ENCODE measurements around the gene ECE1.

DNA sequence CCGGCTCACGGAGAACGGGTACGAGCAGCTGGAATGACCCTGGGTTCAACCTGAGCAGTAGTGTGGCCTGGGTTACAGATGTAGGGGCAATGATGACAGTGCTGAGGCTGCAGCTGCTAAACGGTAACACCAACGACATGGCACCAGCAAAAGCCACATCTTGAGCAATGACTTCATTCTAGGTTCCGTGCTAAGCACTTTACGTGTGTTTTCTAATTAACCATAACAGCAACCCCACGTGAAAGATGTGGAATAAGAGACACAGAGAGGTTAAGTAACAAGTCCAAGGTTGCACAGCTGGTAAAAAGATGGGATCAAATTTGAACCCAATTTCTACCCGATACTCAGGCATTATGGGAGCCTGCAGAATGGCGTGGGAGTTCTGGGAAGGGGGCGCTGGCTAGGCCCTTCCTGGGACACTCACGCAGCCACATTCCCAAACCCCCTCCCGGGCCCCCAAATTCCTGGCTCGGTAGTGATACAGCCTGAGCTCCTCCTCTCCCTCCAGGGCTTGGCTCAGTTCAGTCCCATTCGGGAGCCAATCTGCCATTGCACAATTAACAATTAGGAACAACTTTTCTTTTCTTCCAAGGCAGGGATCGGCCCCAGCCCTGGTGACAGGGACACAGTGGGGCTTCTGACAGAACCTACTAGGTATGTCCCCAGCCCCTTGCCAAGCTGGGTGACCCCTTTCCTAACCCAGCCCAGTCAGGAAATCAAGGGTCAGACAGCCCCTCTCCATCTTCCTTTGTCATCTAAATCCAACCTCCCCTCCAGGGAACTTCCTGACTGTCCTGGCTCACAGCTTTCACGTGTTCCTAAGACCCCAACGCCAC lies 23.8 kb upstream of the ECE1 start:
- TF ChIP-seq CTCF (IDR thresholded peaks at IDR 0.05) (no peak), POLR2A (IDR thresholded peaks at IDR 0.05) (no peak)
